Vagina (tissue), 2 donors: ENCODE data around the gene PDCL3. TPM values are rescaled to one million over a fixed set of nuclear protein-coding genes. Genes with fewer than 3 reads are reported as not detected.

ENCODE experiments used
- DNase-seq, 2 donors: peaks; one replicate each; pipeline ENCODE4 v3.0.0-alpha.2; 2017; ENCODE audit errors: extremely low spot score in 2 of 2
- H3K27ac ChIP-seq: fragments of 200-600 bp; sonication (generic); one replicate; pipeline ENCODE4 v1.5.1; 2019
- H3K27me3 ChIP-seq: fragments of 200-600 bp; sonication (generic); one replicate; pipeline ENCODE4 v1.5.1; 2019
- H3K36me3 ChIP-seq, 2 donors: fragments of 200-600 bp; sonication (generic); one replicate each; pipeline ENCODE4 v1.5.1; 2017 to 2019
- H3K4me1 ChIP-seq: fragments of 200-600 bp; sonication (generic); one replicate; pipeline ENCODE4 v1.5.1; 2019
- H3K4me3 ChIP-seq, 2 donors: fragments of 200-600 bp; sonication (generic); 1 replicate in 1 of 2; 2 replicates in 1 of 2; pipeline ENCODE4 v1.5.1; 2016 to 2019
- H3K9me3 ChIP-seq: fragments of 200-600 bp; sonication (generic); one replicate; pipeline ENCODE4 v1.5.1; 2019
- POLR2A ChIP-seq, 2 donors: fragments of 450-650 bp; IDR thresholded peaks; one replicate each; pipeline ENCODE4 v1.6.1; 2017; ENCODE audit warnings: antibody characterized with exemption in 2 of 2, mild to moderate bottlenecking in 2 of 2, moderate library complexity in 2 of 2
- POLR2AphosphoS5 ChIP-seq, 2 donors: sonication (generic); formaldehyde crosslinking; IDR thresholded peaks; one replicate each; pipeline ENCODE4 v1.9.0; 2017; ENCODE audit warnings: antibody characterized with exemption in 2 of 2, mild to moderate bottlenecking in 2 of 2, low read depth in 1 of 2; ENCODE audit not compliant: insufficient read depth in 1 of 2
- intact Hi-C: fragments of 100-400 bp; cut with DNase I; formaldehyde crosslinking; loops from one replicate; pipeline ENCODE4 v1.15.1; 2023
- total RNA-seq: library from RNA; depleted of rRNA; stranded (reverse); fragments of >200 nt; gene quantifications from one replicate; pipeline ENCODE4 v1.2.3, GENCODE V29; 2016
- TF ChIP-seq, protein P1 (sequence below), 3 experiments: fragments of 450-650 bp in 2 of 3; fragments of 200-600 bp in 1 of 3; sonication (generic) in 1 of 3; IDR thresholded peaks; one replicate each; pipeline ENCODE4 v1.5.1; 2017 to 2019; ENCODE audit warnings: antibody characterized with exemption in 3 of 3, mild to moderate bottlenecking in 2 of 3, moderate library complexity in 2 of 3

Gene PDCL3
- total RNA-seq, 1 donor from 2014 or later, result 20.1 TPM

DNA sequence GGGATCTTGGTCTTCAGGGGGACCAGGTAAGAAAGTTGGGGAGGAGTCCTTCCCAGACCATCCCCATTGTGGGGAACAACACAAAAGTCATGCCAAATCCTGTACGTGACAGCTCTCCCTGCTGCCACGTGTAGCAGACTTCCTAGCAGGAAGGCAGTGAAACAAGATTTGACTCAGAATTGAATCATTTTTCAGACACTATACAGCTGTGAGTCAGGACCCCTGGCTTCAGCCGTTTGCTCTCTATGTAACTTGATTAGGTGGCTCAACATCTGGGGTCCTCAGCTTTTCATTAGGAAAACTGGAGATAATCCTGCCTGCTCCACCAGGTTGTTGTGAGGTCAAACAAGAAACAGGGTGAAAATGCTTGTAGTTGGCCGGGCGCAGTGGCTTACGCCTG, 32.9 kb upstream of the PDCL3 start:
- TF ChIP-seq, protein P1, sequence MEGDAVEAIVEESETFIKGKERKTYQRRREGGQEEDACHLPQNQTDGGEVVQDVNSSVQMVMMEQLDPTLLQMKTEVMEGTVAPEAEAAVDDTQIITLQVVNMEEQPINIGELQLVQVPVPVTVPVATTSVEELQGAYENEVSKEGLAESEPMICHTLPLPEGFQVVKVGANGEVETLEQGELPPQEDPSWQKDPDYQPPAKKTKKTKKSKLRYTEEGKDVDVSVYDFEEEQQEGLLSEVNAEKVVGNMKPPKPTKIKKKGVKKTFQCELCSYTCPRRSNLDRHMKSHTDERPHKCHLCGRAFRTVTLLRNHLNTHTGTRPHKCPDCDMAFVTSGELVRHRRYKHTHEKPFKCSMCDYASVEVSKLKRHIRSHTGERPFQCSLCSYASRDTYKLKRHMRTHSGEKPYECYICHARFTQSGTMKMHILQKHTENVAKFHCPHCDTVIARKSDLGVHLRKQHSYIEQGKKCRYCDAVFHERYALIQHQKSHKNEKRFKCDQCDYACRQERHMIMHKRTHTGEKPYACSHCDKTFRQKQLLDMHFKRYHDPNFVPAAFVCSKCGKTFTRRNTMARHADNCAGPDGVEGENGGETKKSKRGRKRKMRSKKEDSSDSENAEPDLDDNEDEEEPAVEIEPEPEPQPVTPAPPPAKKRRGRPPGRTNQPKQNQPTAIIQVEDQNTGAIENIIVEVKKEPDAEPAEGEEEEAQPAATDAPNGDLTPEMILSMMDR (IDR thresholded peaks at IDR 0.05), result no peak
- TF ChIP-seq POLR2A (IDR thresholded peaks at IDR 0.05) (no peak), POLR2AphosphoS5 (IDR thresholded peaks at IDR 0.05; ENCODE audit: insufficient read depth in 1 of 2, low read depth in 1 of 2) (no peak)
- intact Hi-C loops, result no loop called here
- Histone ChIP-seq H3K4me1 (no peaks in the 10 kb centered on the region), H3K27me3 (no peaks in the 10 kb centered on the region), H3K9me3 (no peaks in the 10 kb centered on the region), H3K4me3 (no peak overlapping the region), H3K36me3 (no peaks in the 10 kb centered on the region), H3K27ac (no peak overlapping the region)
- no peak for DNase-seq

DNA sequence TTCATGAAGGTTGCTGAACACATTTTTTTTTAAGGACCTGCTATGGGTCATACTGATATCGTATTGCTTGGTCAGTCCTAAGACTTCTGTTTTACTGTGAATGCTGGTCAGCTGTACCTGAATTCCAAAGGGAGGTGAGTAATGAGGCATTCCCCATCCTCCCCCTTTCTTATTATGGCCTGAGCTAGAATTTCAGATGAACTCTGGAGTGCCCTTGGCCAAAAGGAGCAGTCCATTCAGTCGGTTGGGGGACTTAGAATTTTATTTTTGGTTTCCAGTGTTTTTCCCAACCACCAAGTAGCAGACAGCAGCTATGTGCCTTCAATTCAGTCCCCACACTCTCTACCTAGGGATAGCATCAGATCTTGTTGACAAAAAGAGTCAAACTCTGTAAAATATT, 26.9 kb upstream of the PDCL3 start:
- H3K36me3 ChIP-seq, result no peaks in the 10 kb centered on the region
- H3K4me3 ChIP-seq, result no peak overlapping the region
- intact Hi-C loops, result no loop called here
- no peaks in the 10 kb centered on the region for H3K4me1 ChIP-seq
- TF ChIP-seq, protein P1 (IDR thresholded peaks at IDR 0.05), result no peak
- TF ChIP-seq POLR2AphosphoS5 (IDR thresholded peaks at IDR 0.05; ENCODE audit: insufficient read depth in 1 of 2, low read depth in 1 of 2) (no peak), POLR2A (IDR thresholded peaks at IDR 0.05) (no peak)
- H3K27ac ChIP-seq, result no peak overlapping the region
- no peaks in the 10 kb centered on the region for H3K27me3 ChIP-seq
- DNase-seq, result no peak
- H3K9me3 ChIP-seq, result no peaks in the 10 kb centered on the region

DNA sequence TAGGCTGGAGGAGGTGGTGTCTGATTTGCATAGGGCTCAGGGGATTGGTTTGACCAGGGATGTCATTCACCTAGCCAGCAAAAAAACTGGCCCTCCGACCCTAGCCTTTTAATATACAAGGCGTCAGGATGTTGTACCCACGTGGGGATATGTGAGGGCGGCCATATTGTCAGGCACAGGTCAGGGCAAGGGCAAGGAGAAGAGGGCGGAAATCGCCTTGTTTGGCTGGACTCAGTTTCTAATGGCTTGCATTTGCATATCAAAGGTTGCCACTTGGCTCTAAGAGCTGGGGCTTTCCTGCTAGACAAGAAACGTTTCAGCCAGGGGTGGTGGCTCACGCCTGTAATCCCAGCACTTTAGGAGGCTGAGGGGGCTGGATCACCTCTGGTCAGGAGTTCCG, 24.9 kb upstream of the PDCL3 start:
- Histone ChIP-seq H3K27me3 (no peaks in the 10 kb centered on the region), H3K36me3 (no peaks in the 10 kb centered on the region), H3K4me3 (no peak overlapping the region), H3K27ac (no peak overlapping the region), H3K4me1 (no peaks in the 10 kb centered on the region), H3K9me3 (no peaks in the 10 kb centered on the region)
- intact Hi-C loops, result no loop called here
- TF ChIP-seq POLR2A (IDR thresholded peaks at IDR 0.05), result no peak
- TF ChIP-seq, protein P1 (IDR thresholded peaks at IDR 0.05), result no peak
- no peak for DNase-seq

DNA sequence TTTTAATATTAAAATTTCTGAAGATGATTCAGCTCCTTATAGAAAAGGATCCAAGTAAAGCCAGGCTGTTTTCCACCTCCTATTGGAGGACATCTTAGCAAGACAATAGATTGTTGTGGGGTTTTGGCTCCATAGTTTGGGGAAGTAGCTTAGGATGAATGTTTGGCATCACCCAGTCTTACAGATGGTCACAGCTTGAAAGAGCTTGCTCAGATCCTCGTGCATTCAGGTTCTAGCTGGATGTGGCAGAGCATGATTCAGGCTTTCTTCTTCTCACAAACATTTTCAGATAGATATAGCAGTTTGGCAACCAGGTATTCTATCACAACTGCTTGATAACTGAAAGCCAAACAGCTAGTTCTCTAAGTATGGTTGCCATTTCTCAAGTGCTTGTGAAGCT, 23.6 kb upstream of the PDCL3 start:
- H3K4me3 ChIP-seq, result no peak overlapping the region
- H3K4me1 ChIP-seq, result no peaks in the 10 kb centered on the region
- H3K27ac ChIP-seq, result no peak overlapping the region
- H3K9me3 ChIP-seq, result no peaks in the 10 kb centered on the region
- no peak for DNase-seq
- no peaks in the 10 kb centered on the region for H3K36me3 ChIP-seq
- intact Hi-C loops, result no loop called here
- H3K27me3 ChIP-seq, result no peaks in the 10 kb centered on the region
- no peak for TF ChIP-seq POLR2A (IDR thresholded peaks at IDR 0.05)
- TF ChIP-seq POLR2AphosphoS5 (IDR thresholded peaks at IDR 0.05; ENCODE audit: insufficient read depth in 1 of 2, low read depth in 1 of 2), result no peak
- TF ChIP-seq, protein P1 (IDR thresholded peaks at IDR 0.05), result no peak

- Histone ChIP-seq H3K4me3 (no peak overlapping the region), H3K27me3 (no peaks in the 10 kb centered on the region)
Measured at GRCh38 chr2:100541404-100541803, 21.4 kb upstream of the PDCL3 start.

More at GRCh38 chr2:100541404-100541803, 21.4 kb upstream of the PDCL3 start:
- no peak for DNase-seq
- no peaks in the 10 kb centered on the region for H3K9me3 ChIP-seq
- no peaks in the 10 kb centered on the region for H3K36me3 ChIP-seq
- intact Hi-C loops, result no loop called here
- TF ChIP-seq POLR2AphosphoS5 (IDR thresholded peaks at IDR 0.05; ENCODE audit: insufficient read depth in 1 of 2, low read depth in 1 of 2) (no peak), POLR2A (IDR thresholded peaks at IDR 0.05) (no peak)
- TF ChIP-seq, protein P1 (IDR thresholded peaks at IDR 0.05), result no peak
- no peaks in the 10 kb centered on the region for H3K4me1 ChIP-seq
- H3K27ac ChIP-seq, result no peak overlapping the region
